Keratinocyte (primary cell): ENCODE measurements around the gene A3GALT2. TPM values are rescaled to one million over a fixed set of nuclear protein-coding genes. Genes with fewer than 3 reads are reported as not detected.

Experiments used
- DNase-seq: peaks from one replicate; pipeline ENCODE4 v3.0.0-alpha.2; 2011; ENCODE audit warnings: low read depth, missing footprints, low spot score
- FAIRE-seq: peaks from 2 replicates; lab custom pipeline; 2011; peaks lifted over from hg19 to GRCh38; lab: Jason Lieb, UNC
- H2AFZ ChIP-seq: 2 replicates; pipeline ENCODE4 v1.6.0; 2012; ENCODE audit warnings: low read length, control low read depth, inconsistent platforms; ENCODE audit not compliant: control insufficient read depth
- H3K27ac ChIP-seq: 2 replicates; pipeline ENCODE4 v1.5.1; 2011; ENCODE audit warnings: low read length; ENCODE audit not compliant: control insufficient read depth, insufficient read depth
- H3K27me3 ChIP-seq: 3 replicates; pipeline ENCODE4 v1.6.0; 2011; ENCODE audit warnings: low read length; ENCODE audit not compliant: control insufficient read depth, insufficient read depth; ENCODE audit errors: extremely low read depth
- H3K36me3 ChIP-seq, 2 experiments: 2 replicates in 1 of 2; 3 replicates in 1 of 2; pipeline ENCODE4 v1.5.1; 2011; ENCODE audit warnings: low read length in 2 of 2, mild to moderate bottlenecking in 1 of 2; ENCODE audit not compliant: control insufficient read depth in 2 of 2, insufficient read depth in 2 of 2; ENCODE audit errors: extremely low read depth in 1 of 2
- H3K4me1 ChIP-seq: 3 replicates; pipeline ENCODE4 v1.5.1; 2011; ENCODE audit warnings: low read length; ENCODE audit not compliant: control insufficient read depth, insufficient read depth; ENCODE audit errors: extremely low read depth
- H3K4me2 ChIP-seq: 3 replicates; pipeline ENCODE4 v1.6.0; 2011; ENCODE audit warnings: low read depth, low read length; ENCODE audit not compliant: control insufficient read depth, insufficient read depth; ENCODE audit errors: extremely low read depth
- H3K4me3 ChIP-seq, 3 experiments: fragments of 200-600 bp in 1 of 3; sonication (generic) in 1 of 3; 2 replicates in 2 of 3; 3 replicates in 1 of 3; pipeline ENCODE4 v1.5.1; 2011 to 2016; ENCODE audit warnings: low read length in 3 of 3, mild to moderate bottlenecking in 3 of 3, control low read depth in 2 of 3, inconsistent platforms in 1 of 3, low read depth in 1 of 3, mixed read lengths in 1 of 3, mixed run types in 1 of 3, moderate library complexity in 1 of 3; ENCODE audit not compliant: control insufficient read depth in 2 of 3, insufficient read depth in 2 of 3; ENCODE audit errors: extremely low read depth in 1 of 3
- H3K79me2 ChIP-seq: 2 replicates; pipeline ENCODE4 v1.6.0; 2012; ENCODE audit warnings: low read length; ENCODE audit not compliant: control insufficient read depth, insufficient read depth
- H3K9ac ChIP-seq: 3 replicates; pipeline ENCODE4 v1.6.0; 2011; ENCODE audit warnings: low read length; ENCODE audit not compliant: control insufficient read depth, insufficient read depth; ENCODE audit errors: extremely low read depth
- H3K9me1 ChIP-seq: 3 replicates; pipeline ENCODE4 v1.6.0; 2011; ENCODE audit warnings: low read length; ENCODE audit not compliant: control insufficient read depth, insufficient read depth; ENCODE audit errors: extremely low read depth
- H3K9me3 ChIP-seq: 2 replicates; pipeline ENCODE4 v1.5.1; 2012; ENCODE audit warnings: low read depth, low read length; ENCODE audit not compliant: control insufficient read depth
- H4K20me1 ChIP-seq: 3 replicates; pipeline ENCODE4 v1.6.0; 2011; ENCODE audit warnings: low read length; ENCODE audit not compliant: control insufficient read depth, insufficient read depth; ENCODE audit errors: extremely low read depth
- EZH2 ChIP-seq: IDR thresholded peaks from one replicate; pipeline ENCODE4 v1.6.1; 2012; ENCODE audit warnings: inconsistent platforms, mild to moderate bottlenecking, low read length, moderate library complexity
- dilution Hi-C: fragments of 300-500 bp; cut with MboI; formaldehyde crosslinking; loops from one replicate; pipeline ENCODE4 v1.7.0; 2020; ENCODE audit warnings: low sequenced_read_pairs; ENCODE audit not compliant: extremely low pct_ligation_motif_present
- polyA plus RNA-seq, 5 experiments: library from polyadenylated mRNA; depleted of rRNA in 3 of 5; stranded (reverse) in 3 of 5; stranded (forward) in 1 of 5; unstranded in 1 of 5; fragments of >200 nt; gene quantifications; 1 replicate in 1 of 5; 2 replicates in 3 of 5; 3 replicates in 1 of 5; pipeline versions ENCODE4 v1.2.1 to v1.2.3, GENCODE V29; 2011 to 2012; ENCODE audit warnings: missing spikeins in 2 of 5, low read depth in 1 of 5, low replicate concordance in 1 of 5
- TF ChIP-seq, protein P1 (sequence below), 3 experiments: IDR thresholded peaks in 1 of 3; conservative IDR thresholded peaks in 1 of 3; optimal IDR thresholded peaks in 1 of 3; 2 replicates in 2 of 3; 3 replicates in 1 of 3; pipeline versions ENCODE3 to v1.5.1; 2011; ENCODE audit warnings: low read length in 3 of 3, mild to moderate bottlenecking in 3 of 3, moderate library complexity in 2 of 3, control low read depth in 1 of 3, inconsistent platforms in 1 of 3; ENCODE audit not compliant: insufficient read depth in 2 of 3; ENCODE audit errors: extremely low read depth in 1 of 3

A3GALT2 gene
- polyA plus RNA-seq, 1 donor (not counting 4 experiments of a cell fraction or from before 2014, with no cell fraction given), result not detected

GRCh38 chr1:33358795-33359503, 38.1 kb upstream of the A3GALT2 start:
- DNase-seq, result no peak

GRCh38 chr1:33358114-33358794, 37.4 kb upstream of the A3GALT2 start:
- dilution Hi-C loops, result no loop called here
- Histone ChIP-seq H3K36me3 (peaks cover 16 to 25% of the 10 kb centered on the region in 2 experiments), H3K4me1 (peaks cover 9% of the 10 kb centered on the region), H3K9ac (no peak overlapping the region), H3K79me2 (no peaks in the 10 kb centered on the region), H2AFZ (no peak overlapping the region), H3K4me2 (no peak overlapping the region), H3K4me3 (no peak overlapping the region), H3K9me1 (no peaks in the 10 kb centered on the region), H4K20me1 (no peaks in the 10 kb centered on the region), H3K27ac (no peak overlapping the region), H3K9me3 (no peaks in the 10 kb centered on the region), H3K27me3 (no peaks in the 10 kb centered on the region)
- no peak for FAIRE-seq
- no peak for DNase-seq
- no peak for TF ChIP-seq EZH2
- TF ChIP-seq, protein P1, sequence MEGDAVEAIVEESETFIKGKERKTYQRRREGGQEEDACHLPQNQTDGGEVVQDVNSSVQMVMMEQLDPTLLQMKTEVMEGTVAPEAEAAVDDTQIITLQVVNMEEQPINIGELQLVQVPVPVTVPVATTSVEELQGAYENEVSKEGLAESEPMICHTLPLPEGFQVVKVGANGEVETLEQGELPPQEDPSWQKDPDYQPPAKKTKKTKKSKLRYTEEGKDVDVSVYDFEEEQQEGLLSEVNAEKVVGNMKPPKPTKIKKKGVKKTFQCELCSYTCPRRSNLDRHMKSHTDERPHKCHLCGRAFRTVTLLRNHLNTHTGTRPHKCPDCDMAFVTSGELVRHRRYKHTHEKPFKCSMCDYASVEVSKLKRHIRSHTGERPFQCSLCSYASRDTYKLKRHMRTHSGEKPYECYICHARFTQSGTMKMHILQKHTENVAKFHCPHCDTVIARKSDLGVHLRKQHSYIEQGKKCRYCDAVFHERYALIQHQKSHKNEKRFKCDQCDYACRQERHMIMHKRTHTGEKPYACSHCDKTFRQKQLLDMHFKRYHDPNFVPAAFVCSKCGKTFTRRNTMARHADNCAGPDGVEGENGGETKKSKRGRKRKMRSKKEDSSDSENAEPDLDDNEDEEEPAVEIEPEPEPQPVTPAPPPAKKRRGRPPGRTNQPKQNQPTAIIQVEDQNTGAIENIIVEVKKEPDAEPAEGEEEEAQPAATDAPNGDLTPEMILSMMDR (optimal IDR thresholded peaks at IDR 0.05 in 1 of 3, IDR thresholded peaks at IDR 0.05 in 1 of 3, conservative IDR thresholded peaks at IDR 0.05 in 1 of 3; ENCODE audit: extremely low read depth in 1 of 3, insufficient read depth in 2 of 3, low read length in 3 of 3), result no peak

More at GRCh38 chr1:33358795-33359503, 38.1 kb upstream of the A3GALT2 start:
- FAIRE-seq, result peak; percentile 44
- no peaks in the 10 kb centered on the region for H3K9me3 ChIP-seq
- TF ChIP-seq EZH2, result no peak
- TF ChIP-seq, protein P1 (optimal IDR thresholded peaks at IDR 0.05 in 1 of 3, IDR thresholded peaks at IDR 0.05 in 1 of 3, conservative IDR thresholded peaks at IDR 0.05 in 1 of 3; ENCODE audit: extremely low read depth in 1 of 3, insufficient read depth in 2 of 3, low read length in 3 of 3), result no peak
- dilution Hi-C loops, result no loop called here
- no peaks in the 10 kb centered on the region for H3K27me3 ChIP-seq
- no peak overlapping the region for H3K4me3 ChIP-seq
- H3K79me2 ChIP-seq, result no peaks in the 10 kb centered on the region
- no peak overlapping the region for H2AFZ ChIP-seq
- no peak overlapping the region for H3K9ac ChIP-seq
- peaks cover 13 to 28% of the 10 kb centered on the region in 2 experiments for H3K36me3 ChIP-seq
- no peaks in the 10 kb centered on the region for H3K9me1 ChIP-seq
- H4K20me1 ChIP-seq, result no peaks in the 10 kb centered on the region
- H3K4me2 ChIP-seq, result no peak overlapping the region
- peaks cover 10% of the 10 kb centered on the region for H3K4me1 ChIP-seq
- H3K27ac ChIP-seq, result no peak overlapping the region
